Anterior cingulate cortex (tissue), 58 donors: Measurements from ENCODE around the gene TIMM10.

Experiments used
- DNase-seq, 58 donors: peaks; one replicate each; lab custom pipeline; 2025; lab: John Stamatoyannopoulos, UW

Gene TIMM10

GRCh38 chr11:57487021-57487778 is 43.4 kb downstream of the TIMM10 start:
- no peak for DNase-seq

GRCh38 chr11:57485217-57485990 is 45.1 kb downstream of the TIMM10 start:
- no peak for DNase-seq

GRCh38 chr11:57484141-57484710 is 46.3 kb downstream of the TIMM10 start:
- peak in 4 of 58 donors; percentile 10 to 18 (median 16) for DNase-seq

GRCh38 chr11:57483562-57483918 is 47.0 kb downstream of the TIMM10 start:
- no peak for DNase-seq

GRCh38 chr11:57482782-57483561 is 47.6 kb downstream of the TIMM10 start:
- DNase-seq: peak in 10 of 58 donors; percentile 15 to 48 (median 30)

- DNase-seq: no peak
Measured at GRCh38 chr11:57481915-57482781, 48.4 kb downstream of the TIMM10 start.

- DNase-seq: no peak
Measured at GRCh38 chr11:57481315-57481714, 49.2 kb downstream of the TIMM10 start.

GRCh38 chr11:57480409-57481137 is 50.0 kb downstream of the TIMM10 start:
- peak in 36 of 58 donors; percentile 10 to 77 (median 36) for DNase-seq

- DNase-seq: no peak
Measured at GRCh38 chr11:57479911-57480310, 50.6 kb downstream of the TIMM10 start.

GRCh38 chr11:57479021-57479663 is 51.4 kb downstream of the TIMM10 start:
- no peak for DNase-seq
